ENCODE results near the gene ARHGEF7. TPM values are rescaled to one million over a fixed set of nuclear protein-coding genes. Genes with fewer than 3 reads are reported as not detected.

Gene ARHGEF7
- polyA plus RNA-seq, 2 donors, result 13.5 to 16.0 TPM

DNA sequence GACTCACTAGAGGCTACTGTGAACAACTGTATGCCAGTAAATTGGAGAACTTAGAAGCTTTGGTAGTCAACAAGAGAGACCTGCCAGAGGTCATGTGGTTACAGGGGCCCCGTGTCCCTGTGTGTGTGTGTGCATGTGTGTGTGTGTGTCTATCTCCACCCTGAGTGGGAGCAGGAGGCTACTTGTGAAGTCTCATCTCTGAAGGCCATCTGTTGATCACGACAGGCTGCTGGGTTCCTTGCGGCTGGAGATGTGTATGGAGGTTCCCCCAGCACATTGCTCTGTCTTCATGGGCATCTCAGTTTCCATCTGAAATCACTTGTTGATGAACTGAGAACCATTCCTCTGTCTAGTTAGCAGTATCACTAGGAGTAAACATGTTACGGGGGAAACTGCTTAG lies 147.2 kb downstream of the ARHGEF7 start:
- H3K4me3 ChIP-seq (ENCODE audit: low read depth in 1 of 2, low read length in 2 of 2), result no peak overlapping the region
- WGBS, 2 donors, result 87 to 93% methylated on average over 4 of the region's 4 CpGs

DNA sequence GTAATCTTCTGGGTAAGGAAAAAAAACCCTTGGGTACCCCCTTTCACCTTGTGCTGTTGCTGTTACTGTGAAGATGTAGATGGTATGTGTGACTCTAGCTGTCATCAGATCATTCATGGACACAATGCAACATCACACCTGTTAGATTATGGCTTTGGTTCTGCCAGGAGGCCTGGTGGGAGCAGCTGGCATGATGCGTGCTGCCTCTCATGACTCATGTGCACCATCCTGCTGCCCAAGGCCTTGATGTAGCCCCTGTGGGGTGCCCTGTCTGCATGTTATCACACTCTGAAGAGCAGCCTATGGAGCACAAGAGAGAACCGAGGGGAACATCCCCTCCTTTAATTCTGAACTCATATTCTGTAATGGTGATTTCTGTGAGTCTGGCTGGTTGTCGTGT lies 147.6 kb downstream of the ARHGEF7 start:
- Histone ChIP-seq H3K4me1 (ENCODE audit: control insufficient read depth in 2 of 2, insufficient read depth in 2 of 2, low read length in 1 of 2) (no peaks in the 10 kb centered on the region), H3K4me3 (ENCODE audit: low read depth in 1 of 2, low read length in 2 of 2) (no peak overlapping the region), H3K36me3 (ENCODE audit: control insufficient read depth in 2 of 2, insufficient read depth in 2 of 2, low read length in 1 of 2) (peaks cover 7 to 18% of the 10 kb centered on the region in 2 donors), H3K27ac (ENCODE audit: low read depth in 2 of 2, low read length in 1 of 2) (no peak overlapping the region), H3K9me3 (ENCODE audit: control insufficient read depth in 2 of 2, insufficient read depth in 1 of 2, low read depth in 1 of 2, low read length in 1 of 2) (no peaks in the 10 kb centered on the region), H3K27me3 (ENCODE audit: control insufficient read depth in 1 of 2, insufficient read depth in 2 of 2, low read length in 2 of 2) (no peaks in the 10 kb centered on the region)
- 88 to 90% methylated on average over 3 of the region's 3 CpGs for WGBS, 2 donors

More for the DNA sequence above, 147.2 kb downstream of the ARHGEF7 start:
- Histone ChIP-seq H3K27ac (ENCODE audit: low read depth in 2 of 2, low read length in 1 of 2) (no peak overlapping the region), H3K36me3 (ENCODE audit: control insufficient read depth in 2 of 2, insufficient read depth in 2 of 2, low read length in 1 of 2) (peaks cover 7 to 17% of the 10 kb centered on the region in 2 donors), H3K27me3 (ENCODE audit: control insufficient read depth in 1 of 2, insufficient read depth in 2 of 2, low read length in 2 of 2) (no peaks in the 10 kb centered on the region), H3K4me1 (ENCODE audit: control insufficient read depth in 2 of 2, insufficient read depth in 2 of 2, low read length in 1 of 2) (no peaks in the 10 kb centered on the region), H3K9me3 (ENCODE audit: control insufficient read depth in 2 of 2, insufficient read depth in 1 of 2, low read depth in 1 of 2, low read length in 1 of 2) (no peaks in the 10 kb centered on the region)

DNA sequence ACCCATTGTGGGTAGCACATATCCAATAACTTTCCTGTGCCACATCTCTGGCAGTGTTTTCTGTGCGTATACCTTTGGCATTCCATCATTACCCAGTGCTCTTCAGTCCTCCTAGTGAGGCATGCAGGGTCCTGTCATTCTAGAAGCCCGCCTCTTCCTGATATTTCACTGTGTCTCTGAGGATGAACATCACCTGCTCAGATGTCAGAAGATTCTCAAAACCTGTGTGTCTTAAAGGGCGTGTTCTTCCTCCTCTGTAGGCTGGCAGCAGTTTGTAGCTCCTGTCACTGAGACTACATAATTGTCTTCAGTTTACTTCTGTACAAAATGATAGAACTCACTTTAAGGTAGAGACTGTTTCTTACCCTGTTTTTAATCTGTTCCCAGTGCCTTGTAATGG lies 148.5 kb downstream of the ARHGEF7 start:
- Histone ChIP-seq H3K27me3 (ENCODE audit: control insufficient read depth in 1 of 2, insufficient read depth in 2 of 2, low read length in 2 of 2) (no peaks in the 10 kb centered on the region), H3K36me3 (ENCODE audit: control insufficient read depth in 2 of 2, insufficient read depth in 2 of 2, low read length in 1 of 2) (peaks cover 7 to 12% of the 10 kb centered on the region in 2 donors), H3K27ac (ENCODE audit: low read depth in 2 of 2, low read length in 1 of 2) (no peak overlapping the region), H3K9me3 (ENCODE audit: control insufficient read depth in 2 of 2, insufficient read depth in 1 of 2, low read depth in 1 of 2, low read length in 1 of 2) (no peaks in the 10 kb centered on the region), H3K4me1 (ENCODE audit: control insufficient read depth in 2 of 2, insufficient read depth in 2 of 2, low read length in 1 of 2) (no peaks in the 10 kb centered on the region), H3K4me3 (ENCODE audit: low read depth in 1 of 2, low read length in 2 of 2) (no peak overlapping the region)
- WGBS, 2 donors, result 88 to 90% methylated on average over 3 of the region's 3 CpGs

- 94 to 95% methylated on average over 14 of the region's 14 CpGs for WGBS, 2 donors
- no peaks in the 10 kb centered on the region for H3K9me3 ChIP-seq (ENCODE audit: control insufficient read depth in 2 of 2, insufficient read depth in 1 of 2, low read depth in 1 of 2, low read length in 1 of 2)
These were observed 150.0 kb downstream of the ARHGEF7 start for GRCh38 chr13:111265006-111265700.

GRCh38 chr13:111265701-111266035 lies 150.6 kb downstream of the ARHGEF7 start:
- Histone ChIP-seq H3K27me3 (ENCODE audit: control insufficient read depth in 1 of 2, insufficient read depth in 2 of 2, low read length in 2 of 2) (no peaks in the 10 kb centered on the region), H3K9me3 (ENCODE audit: control insufficient read depth in 2 of 2, insufficient read depth in 1 of 2, low read depth in 1 of 2, low read length in 1 of 2) (no peaks in the 10 kb centered on the region), H3K27ac (ENCODE audit: low read depth in 2 of 2, low read length in 1 of 2) (no peak overlapping the region), H3K4me3 (ENCODE audit: low read depth in 1 of 2, low read length in 2 of 2) (no peak overlapping the region), H3K36me3 (ENCODE audit: control insufficient read depth in 2 of 2, insufficient read depth in 2 of 2, low read length in 1 of 2) (peaks cover 11 to 14% of the 10 kb centered on the region in 2 donors), H3K4me1 (ENCODE audit: control insufficient read depth in 2 of 2, insufficient read depth in 2 of 2, low read length in 1 of 2) (no peaks in the 10 kb centered on the region)
- 93 to 94% methylated on average over 7 of the region's 7 CpGs for WGBS, 2 donors

More at GRCh38 chr13:111265006-111265700, 150.0 kb downstream of the ARHGEF7 start:
- H3K27me3 ChIP-seq (ENCODE audit: control insufficient read depth in 1 of 2, insufficient read depth in 2 of 2, low read length in 2 of 2), result no peaks in the 10 kb centered on the region
- H3K4me3 ChIP-seq (ENCODE audit: low read depth in 1 of 2, low read length in 2 of 2), result no peak overlapping the region
- H3K36me3 ChIP-seq (ENCODE audit: control insufficient read depth in 2 of 2, insufficient read depth in 2 of 2, low read length in 1 of 2), result peaks cover 11 to 14% of the 10 kb centered on the region in 2 donors
- H3K27ac ChIP-seq (ENCODE audit: low read depth in 2 of 2, low read length in 1 of 2), result no peak overlapping the region
- H3K4me1 ChIP-seq (ENCODE audit: control insufficient read depth in 2 of 2, insufficient read depth in 2 of 2, low read length in 1 of 2), result no peaks in the 10 kb centered on the region

- Histone ChIP-seq H3K36me3 (ENCODE audit: control insufficient read depth in 2 of 2, insufficient read depth in 2 of 2, low read length in 1 of 2) (peaks cover 11 to 23% of the 10 kb centered on the region in 2 donors), H3K9me3 (ENCODE audit: control insufficient read depth in 2 of 2, insufficient read depth in 1 of 2, low read depth in 1 of 2, low read length in 1 of 2) (no peaks in the 10 kb centered on the region), H3K27ac (ENCODE audit: low read depth in 2 of 2, low read length in 1 of 2) (no peak overlapping the region), H3K27me3 (ENCODE audit: control insufficient read depth in 1 of 2, insufficient read depth in 2 of 2, low read length in 2 of 2) (no peaks in the 10 kb centered on the region), H3K4me3 (ENCODE audit: low read depth in 1 of 2, low read length in 2 of 2) (no peak overlapping the region), H3K4me1 (ENCODE audit: control insufficient read depth in 2 of 2, insufficient read depth in 2 of 2, low read length in 1 of 2) (no peaks in the 10 kb centered on the region)
- 91 to 93% methylated on average over 5 of the region's 5 CpGs for whole genome bisulfite sequencing, 2 donors
These were observed 152.1 kb downstream of the ARHGEF7 start for GRCh38 chr13:111267205-111267604.

DNA sequence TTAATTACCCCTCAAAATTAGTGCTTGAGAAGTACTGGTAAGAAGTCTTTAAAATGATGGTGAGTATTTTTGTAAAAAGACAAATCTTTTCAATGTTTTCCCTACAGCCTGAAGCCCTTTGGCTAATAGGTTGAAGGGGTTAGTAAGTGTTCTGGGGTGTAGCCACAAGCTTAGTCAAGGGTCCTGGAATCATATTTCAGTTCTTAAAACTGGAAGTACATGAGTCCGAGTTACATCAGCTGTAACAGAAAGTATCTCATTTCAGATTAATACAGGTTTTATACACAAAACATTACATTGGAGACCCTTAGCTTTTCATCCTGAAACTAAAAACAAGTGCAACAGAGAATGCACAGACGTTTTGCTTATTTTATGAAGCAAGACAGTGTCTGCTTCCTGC lies 152.7 kb downstream of the ARHGEF7 start:
- Histone ChIP-seq H3K27ac (ENCODE audit: low read depth in 2 of 2, low read length in 1 of 2) (no peak overlapping the region), H3K4me1 (ENCODE audit: control insufficient read depth in 2 of 2, insufficient read depth in 2 of 2, low read length in 1 of 2) (no peaks in the 10 kb centered on the region), H3K36me3 (ENCODE audit: control insufficient read depth in 2 of 2, insufficient read depth in 2 of 2, low read length in 1 of 2) (peaks cover 11 to 25% of the 10 kb centered on the region in 2 donors), H3K4me3 (ENCODE audit: low read depth in 1 of 2, low read length in 2 of 2) (no peak overlapping the region), H3K27me3 (ENCODE audit: control insufficient read depth in 1 of 2, insufficient read depth in 2 of 2, low read length in 2 of 2) (no peaks in the 10 kb centered on the region), H3K9me3 (ENCODE audit: control insufficient read depth in 2 of 2, insufficient read depth in 1 of 2, low read depth in 1 of 2, low read length in 1 of 2) (no peaks in the 10 kb centered on the region)
- WGBS, 2 donors, result 59 to 74% methylated on average over 2 of the region's 2 CpGs

GRCh38 chr13:111269508-111269907 lies 154.4 kb downstream of the ARHGEF7 start:
- Histone ChIP-seq H3K27me3 (ENCODE audit: control insufficient read depth in 1 of 2, insufficient read depth in 2 of 2, low read length in 2 of 2) (no peaks in the 10 kb centered on the region), H3K4me3 (ENCODE audit: low read depth in 1 of 2, low read length in 2 of 2) (no peak overlapping the region), H3K36me3 (ENCODE audit: control insufficient read depth in 2 of 2, insufficient read depth in 2 of 2, low read length in 1 of 2) (peaks cover 17 to 30% of the 10 kb centered on the region in 2 donors), H3K9me3 (ENCODE audit: control insufficient read depth in 2 of 2, insufficient read depth in 1 of 2, low read depth in 1 of 2, low read length in 1 of 2) (no peaks in the 10 kb centered on the region), H3K4me1 (ENCODE audit: control insufficient read depth in 2 of 2, insufficient read depth in 2 of 2, low read length in 1 of 2) (no peaks in the 10 kb centered on the region), H3K27ac (ENCODE audit: low read depth in 2 of 2, low read length in 1 of 2) (peak overlapping the region in 1 of 2 donors; percentile 7)
- 49 to 72% methylated on average over 10 of the region's 10 CpGs for WGBS, 2 donors

- Histone ChIP-seq H3K9me3 (ENCODE audit: control insufficient read depth in 2 of 2, insufficient read depth in 1 of 2, low read depth in 1 of 2, low read length in 1 of 2) (no peaks in the 10 kb centered on the region), H3K27ac (ENCODE audit: low read depth in 2 of 2, low read length in 1 of 2) (peak overlapping the region in 1 of 2 donors; percentile 7), H3K4me3 (ENCODE audit: low read depth in 1 of 2, low read length in 2 of 2) (no peak overlapping the region), H3K4me1 (ENCODE audit: control insufficient read depth in 2 of 2, insufficient read depth in 2 of 2, low read length in 1 of 2) (no peaks in the 10 kb centered on the region), H3K27me3 (ENCODE audit: control insufficient read depth in 1 of 2, insufficient read depth in 2 of 2, low read length in 2 of 2) (no peaks in the 10 kb centered on the region), H3K36me3 (ENCODE audit: control insufficient read depth in 2 of 2, insufficient read depth in 2 of 2, low read length in 1 of 2) (peaks cover 17 to 30% of the 10 kb centered on the region in 2 donors)
- 50% methylated on average over 5 of the region's 5 CpGs for WGBS, 2 donors
These were observed 155.0 kb downstream of the ARHGEF7 start for GRCh38 chr13:111270126-111270525.

Data from esophagus (tissue), 2 donors.